ENCODE results near the gene PPP6R3. TPM values are rescaled to one million over a fixed set of nuclear protein-coding genes. Genes with fewer than 3 reads are reported as not detected.

PPP6R3 gene
- total and polyA plus RNA-seq, 2 donors (not counting 3 experiments of a cell fraction or from before 2014, with no cell fraction given), result 31.7 to 98.8 TPM

DNA sequence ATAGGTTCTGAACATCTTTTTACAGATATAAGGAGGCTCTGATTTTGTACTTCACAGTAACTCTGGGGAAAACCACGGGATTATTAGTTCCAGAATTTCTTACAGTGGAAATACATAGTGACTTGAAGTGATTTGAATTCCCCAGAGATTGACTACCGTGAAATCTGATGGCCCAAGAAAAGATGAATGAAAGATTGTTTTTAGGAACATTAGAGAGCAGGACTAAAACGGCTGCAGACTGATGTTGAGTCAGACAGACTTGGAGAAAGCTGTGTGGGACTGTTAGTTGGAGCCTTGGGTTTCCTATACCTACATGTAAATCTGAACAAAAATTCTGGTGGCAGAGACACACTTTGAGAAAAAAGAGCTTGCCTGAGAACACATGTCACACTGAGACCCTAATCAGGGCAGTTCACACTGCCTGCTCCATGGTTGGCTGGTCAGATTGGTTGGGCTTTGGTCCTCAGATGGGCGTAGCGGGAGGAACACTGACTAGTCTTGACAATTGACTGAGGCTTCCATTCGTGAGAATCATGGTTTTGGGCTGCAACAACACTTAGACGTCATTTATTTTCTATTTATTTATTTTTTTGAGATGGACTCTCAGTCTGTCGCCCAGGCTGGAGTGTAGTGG lies 6.8 kb downstream of the PPP6R3 start:
- Histone ChIP-seq H3K4me3 (replicated peaks in 1 of 3; ENCODE audit: insufficient read depth in 1 of 3, low read depth in 1 of 3, low read length in 3 of 3) (no peak overlapping the region), H3K9me3 (replicated peaks; ENCODE audit: control insufficient read depth, insufficient read depth, low read length) (no peaks in the 10 kb centered on the region), H3K4me1 (ENCODE audit: control insufficient read depth, extremely low read depth, insufficient read depth, low read length) (peaks cover 21% of the 10 kb centered on the region), H3K9ac (replicated peaks; ENCODE audit: extremely low read depth, insufficient read depth, low read length) (no peak overlapping the region), H3K27me3 (ENCODE audit: control insufficient read depth in 2 of 2, insufficient read depth in 2 of 2, low read length in 2 of 2) (no peaks in the 10 kb centered on the region), H2AFZ (ENCODE audit: low read depth, low read length) (no peak overlapping the region), H3K9me1 (replicated peaks; ENCODE audit: control insufficient read depth, extremely low read depth, insufficient read depth, low read length) (no peaks in the 10 kb centered on the region), H3K27ac (ENCODE audit: insufficient read depth, low read depth, low read length) (no peak overlapping the region), H4K20me1 (replicated peaks; ENCODE audit: control insufficient read depth, extremely low read depth, insufficient read depth, low read length) (peaks cover 30% of the 10 kb centered on the region), H3K4me2 (ENCODE audit: insufficient read depth, low read length) (no peak overlapping the region), H3K79me2 (ENCODE audit: control insufficient read depth, insufficient read depth, low read length) (peaks cover 98% of the 10 kb centered on the region), H3K36me3 (ENCODE audit: control insufficient read depth in 2 of 2, extremely low read depth in 1 of 2, insufficient read depth in 2 of 2, low read length in 2 of 2) (no peaks in the 10 kb centered on the region)
- TF ChIP-seq JUN (IDR thresholded peaks at IDR 0.05; ENCODE audit: borderline replicate concordance, insufficient read depth, insufficient read length, low read depth) (no peak), GATA2 (IDR thresholded peaks at IDR 0.05; ENCODE audit: insufficient read depth, insufficient read length, low read depth, low read length) (no peak), EZH2 (IDR thresholded peaks at IDR 0.05; ENCODE audit: borderline replicate concordance, low read depth, low read length, severe bottlenecking) (no peak), POLR2AphosphoS5 (IDR thresholded peaks at IDR 0.05; ENCODE audit: insufficient read depth, low read depth, low read length) (no peak), FOS (IDR thresholded peaks at IDR 0.05; ENCODE audit: borderline replicate concordance, insufficient read depth, low read length) (no peak), POLR2A (IDR thresholded peaks at IDR 0.05; ENCODE audit: low read depth, low read length) (no peak), MYC (IDR thresholded peaks at IDR 0.05; ENCODE audit: low read depth, low read length) (no peak)
- TF ChIP-seq, protein P1, sequence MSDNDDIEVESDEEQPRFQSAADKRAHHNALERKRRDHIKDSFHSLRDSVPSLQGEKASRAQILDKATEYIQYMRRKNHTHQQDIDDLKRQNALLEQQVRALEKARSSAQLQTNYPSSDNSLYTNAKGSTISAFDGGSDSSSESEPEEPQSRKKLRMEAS (IDR thresholded peaks at IDR 0.05; ENCODE audit: insufficient read depth, insufficient read length), result no peak
- TF ChIP-seq, protein P2, sequence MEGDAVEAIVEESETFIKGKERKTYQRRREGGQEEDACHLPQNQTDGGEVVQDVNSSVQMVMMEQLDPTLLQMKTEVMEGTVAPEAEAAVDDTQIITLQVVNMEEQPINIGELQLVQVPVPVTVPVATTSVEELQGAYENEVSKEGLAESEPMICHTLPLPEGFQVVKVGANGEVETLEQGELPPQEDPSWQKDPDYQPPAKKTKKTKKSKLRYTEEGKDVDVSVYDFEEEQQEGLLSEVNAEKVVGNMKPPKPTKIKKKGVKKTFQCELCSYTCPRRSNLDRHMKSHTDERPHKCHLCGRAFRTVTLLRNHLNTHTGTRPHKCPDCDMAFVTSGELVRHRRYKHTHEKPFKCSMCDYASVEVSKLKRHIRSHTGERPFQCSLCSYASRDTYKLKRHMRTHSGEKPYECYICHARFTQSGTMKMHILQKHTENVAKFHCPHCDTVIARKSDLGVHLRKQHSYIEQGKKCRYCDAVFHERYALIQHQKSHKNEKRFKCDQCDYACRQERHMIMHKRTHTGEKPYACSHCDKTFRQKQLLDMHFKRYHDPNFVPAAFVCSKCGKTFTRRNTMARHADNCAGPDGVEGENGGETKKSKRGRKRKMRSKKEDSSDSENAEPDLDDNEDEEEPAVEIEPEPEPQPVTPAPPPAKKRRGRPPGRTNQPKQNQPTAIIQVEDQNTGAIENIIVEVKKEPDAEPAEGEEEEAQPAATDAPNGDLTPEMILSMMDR (IDR thresholded peaks at IDR 0.05; ENCODE audit: extremely low read depth in 1 of 2, insufficient read depth in 1 of 2, low read depth in 1 of 2, low read length in 2 of 2), result no peak
- DNase-seq (ENCODE audit: low read depth, low spot score) (no peak), FAIRE-seq (peak; percentile 52)
- ChIA-PET POLR2A (no interaction called here), CTCF (interaction anchor here (0.7 kb wide), 1 partner anchor 83 kb away, joined by 3 read pairs; no protein-coding TSS in a partner anchor)
- dilution Hi-C loops (cut with MboI; ENCODE audit: extremely low pct_ligation_motif_present, low sequenced_read_pairs) (no loop called here), intact Hi-C loops (cut with micrococcal nuclease) (no loop called here)
- no TSS peak for BruUV-seq (replicated peaks)

Data from endothelial cell of umbilical vein (primary cell).